Sigmoid colon (tissue), 7 donors: ENCODE results near the gene MIF4GD. TPM values are rescaled to one million over a fixed set of nuclear protein-coding genes. Genes with fewer than 3 reads are reported as not detected.

ENCODE experiments used
- DNase-seq: peaks from one replicate; pipeline ENCODE4 v3.0.0-alpha.2; 2019
- H3K27ac ChIP-seq, 4 donors: fragments of 200-600 bp; sonication (generic); one replicate each; pipeline ENCODE4 v1.5.1; 2016 to 2019; ENCODE audit warnings: mild to moderate bottlenecking in 1 of 4
- H3K27me3 ChIP-seq, 3 donors: fragments of 200-600 bp; sonication (generic); one replicate each; pipeline ENCODE4 v1.5.1; 2019; ENCODE audit warnings: mild to moderate bottlenecking in 1 of 3
- H3K36me3 ChIP-seq, 4 donors: fragments of 200-600 bp; sonication (generic); one replicate each; pipeline ENCODE4 v1.5.1; 2016 to 2019
- H3K4me1 ChIP-seq, 4 donors: fragments of 200-600 bp; sonication (generic); one replicate each; pipeline ENCODE4 v1.5.1; 2017 to 2019
- H3K4me3 ChIP-seq, 4 donors: fragments of 200-600 bp; sonication (generic); one replicate each; pipeline ENCODE4 v1.5.1; 2017 to 2019; ENCODE audit warnings: mild to moderate bottlenecking in 2 of 4, moderate library complexity in 1 of 4
- H3K9me3 ChIP-seq, 4 donors: fragments of 200-600 bp in 3 of 4; sonication (generic) in 3 of 4; one replicate each; pipeline versions ENCODE4 v1.5.1 to v1.6.1; 2013 to 2019
- CTCF ChIP-seq, 4 experiments: fragments of 450-650 bp in 3 of 4; fragments of 200-600 bp in 1 of 4; IDR thresholded peaks; one replicate each; pipeline ENCODE4 v1.5.1; 2016 to 2019; ENCODE audit warnings: antibody characterized with exemption in 4 of 4, mild to moderate bottlenecking in 3 of 4, moderate library complexity in 2 of 4
- EP300 ChIP-seq, 4 donors: sonication (generic); formaldehyde crosslinking; IDR thresholded peaks; one replicate each; pipeline ENCODE4 v1.6.1; 2017; ENCODE audit warnings: antibody characterized with exemption in 4 of 4
- POLR2A ChIP-seq, 2 donors: fragments of 450-650 bp; IDR thresholded peaks; one replicate each; pipeline ENCODE4 v1.6.1; 2016; ENCODE audit warnings: antibody characterized with exemption in 2 of 2, mild to moderate bottlenecking in 2 of 2, moderate library complexity in 2 of 2
- POLR2AphosphoS5 ChIP-seq, 4 donors: sonication (generic); formaldehyde crosslinking; IDR thresholded peaks; one replicate each; pipeline ENCODE4 v1.6.1; 2017; ENCODE audit warnings: antibody characterized with exemption in 4 of 4
- WGBS, 2 donors: extraction: QIAGEN DNeasy Blood & Tissue Kit; methylation state at CpG; one replicate each; pipeline ENCODE4 v1.1.7; 2013; 5-methylcytosine and 5-hydroxymethylcytosine counted together
- intact Hi-C: fragments of 100-400 bp; cut with DNase I; formaldehyde crosslinking; loops from one replicate; pipeline ENCODE4 v1.15.1; 2023
- polyA plus RNA-seq, 3 donors: library from polyadenylated mRNA; stranded (reverse); fragments of 200-250 nt; gene quantifications; one replicate each; pipeline ENCODE4 v1.2.3, GENCODE V29; 2013
- total RNA-seq, 4 donors: library from RNA; depleted of rRNA; stranded (reverse); fragments of >200 nt; gene quantifications; one replicate each; pipeline ENCODE4 v1.1.0, GENCODE V29; 2016
- donor health status: healthy with polysubstance abuse.
- donor health status: Bipolar disorder and iron deficiency.
- donor health status: healthy.

MIF4GD gene
- total and polyA plus RNA-seq, 7 donors = 15.0 to 40.7 (median 21.0) TPM

DNA sequence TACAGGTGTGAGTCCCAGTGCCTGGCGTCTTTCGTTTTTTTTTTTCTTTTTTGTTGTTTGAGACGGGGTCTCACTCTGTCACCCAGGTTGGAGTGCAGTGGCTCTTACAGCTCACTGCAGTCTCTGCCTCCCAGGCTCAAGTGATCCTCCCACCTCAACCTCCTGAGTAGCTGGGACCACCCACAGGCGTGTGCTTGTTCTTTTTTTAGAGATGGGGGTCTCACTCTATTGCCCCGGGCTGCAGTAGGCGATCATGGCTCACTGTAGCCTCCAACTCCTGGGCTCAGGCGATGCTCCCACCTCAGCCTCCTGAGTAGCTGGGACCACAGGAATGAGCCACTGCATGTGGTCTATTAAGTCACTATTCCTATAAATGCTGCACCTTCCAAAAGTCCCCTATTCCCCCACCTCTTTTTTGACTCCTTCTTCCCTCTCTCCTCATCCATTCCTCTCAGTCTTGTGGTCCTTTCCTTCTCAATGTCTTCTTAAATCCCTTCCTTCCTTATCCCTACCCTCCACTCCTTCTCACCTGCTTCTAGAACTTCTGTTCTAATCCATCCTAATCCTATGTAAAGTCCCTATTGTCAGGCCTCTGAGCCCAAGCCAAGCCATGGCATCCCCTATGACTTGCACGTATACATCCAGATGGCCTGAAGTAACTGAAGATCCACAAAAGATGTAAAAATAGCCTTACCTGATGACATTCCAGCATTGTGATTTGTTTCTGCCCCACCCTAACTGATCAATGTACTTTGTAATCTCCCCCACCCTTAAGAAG is 18.8 kb downstream of the MIF4GD start:
- peaks cover 0 to 17% (median 2%) of the 10 kb centered on the region in 4 donors for H3K4me1 ChIP-seq
- no peak overlapping the region for H3K4me3 ChIP-seq
- H3K27me3 ChIP-seq = no peaks in the 10 kb centered on the region
- WGBS, 2 donors = 88 to 90% methylated on average over 8 of the region's 8 CpGs
- intact Hi-C loops = no loop called here
- H3K36me3 ChIP-seq = no peaks in the 10 kb centered on the region
- TF ChIP-seq EP300 (IDR thresholded peaks at IDR 0.05) (no peak), POLR2A (IDR thresholded peaks at IDR 0.05) (no peak), POLR2AphosphoS5 (IDR thresholded peaks at IDR 0.05) (no peak), CTCF (IDR thresholded peaks at IDR 0.05) (no peak)
- no peak overlapping the region for H3K27ac ChIP-seq
- no peaks in the 10 kb centered on the region for H3K9me3 ChIP-seq
- no peak for DNase-seq

GRCh38 chr17:75250009-75250471 is 21.0 kb downstream of the MIF4GD start:
- peaks cover 4 to 18% (median 16%) of the 10 kb centered on the region in 4 donors for H3K36me3 ChIP-seq
- no peak overlapping the region for H3K4me3 ChIP-seq
- 50 to 80% methylated on average over 11 of the region's 11 CpGs for WGBS, 2 donors
- TF ChIP-seq POLR2A (IDR thresholded peaks at IDR 0.05) (no peak), POLR2AphosphoS5 (IDR thresholded peaks at IDR 0.05) (no peak), CTCF (IDR thresholded peaks at IDR 0.05) (no peak), EP300 (IDR thresholded peaks at IDR 0.05) (no peak)
- peak overlapping the region; percentile 41 to 62 (median 52) for H3K27ac ChIP-seq
- intact Hi-C loops = no loop called here
- DNase-seq = no peak
- H3K9me3 ChIP-seq = no peaks in the 10 kb centered on the region
- H3K4me1 ChIP-seq = peaks cover 0 to 17% (median 2%) of the 10 kb centered on the region in 4 donors
- H3K27me3 ChIP-seq = no peaks in the 10 kb centered on the region

DNA sequence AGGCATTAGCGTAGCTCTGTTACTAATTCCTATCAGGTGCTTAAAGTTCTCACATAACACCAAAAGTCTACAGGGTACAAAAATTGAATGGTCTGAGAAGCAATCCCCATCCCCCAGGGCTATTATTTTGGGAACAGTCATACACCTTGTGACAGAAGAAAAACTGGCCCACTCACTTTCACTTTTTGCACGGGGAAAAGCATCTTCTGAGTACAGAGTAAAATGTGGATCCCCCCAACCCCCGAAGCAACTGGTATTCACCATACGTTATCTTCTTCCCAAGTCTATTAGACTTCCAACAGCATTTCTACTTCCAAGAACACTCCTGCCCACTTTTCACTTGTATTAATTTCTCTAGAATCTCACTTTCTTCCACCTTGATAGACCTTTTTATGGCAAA is 21.5 kb downstream of the MIF4GD start:
- Histone ChIP-seq H3K4me3 (no peak overlapping the region), H3K4me1 (peaks cover 0 to 17% (median 2%) of the 10 kb centered on the region in 4 donors), H3K36me3 (peaks cover 4 to 22% (median 17%) of the 10 kb centered on the region in 4 donors), H3K27ac (peak overlapping the region in 3 of 4 donors; percentile 48 to 62 (median 57)), H3K27me3 (no peaks in the 10 kb centered on the region), H3K9me3 (no peaks in the 10 kb centered on the region)
- WGBS, 2 donors = 76 to 78% methylated on average over 4 of the region's 4 CpGs
- TF ChIP-seq CTCF (IDR thresholded peaks at IDR 0.05) = no peak
- no peak for DNase-seq
- intact Hi-C loops = no loop called here

GRCh38 chr17:75246404-75246803 is 24.6 kb downstream of the MIF4GD start:
- Histone ChIP-seq H3K9me3 (no peaks in the 10 kb centered on the region), H3K27me3 (no peaks in the 10 kb centered on the region), H3K4me1 (peaks cover 0 to 17% (median 2%) of the 10 kb centered on the region in 4 donors), H3K27ac (no peak overlapping the region), H3K36me3 (peaks cover 21 to 54% (median 45%) of the 10 kb centered on the region in 4 donors), H3K4me3 (no peak overlapping the region)
- 96 to 97% methylated on average over 12 of the region's 12 CpGs for WGBS, 2 donors
- intact Hi-C loops = no loop called here
- no peak for TF ChIP-seq POLR2AphosphoS5 (IDR thresholded peaks at IDR 0.05)
- TF ChIP-seq EP300 (IDR thresholded peaks at IDR 0.05) = no peak
- no peak for TF ChIP-seq POLR2A (IDR thresholded peaks at IDR 0.05)
- no peak for TF ChIP-seq CTCF (IDR thresholded peaks at IDR 0.05)
- DNase-seq = no peak
